HG03521 (cell line): Measurements from ENCODE around the gene CCDC28B.
A peak's percentile ranks its signal among the peaks of the same experiment; 100 is the strongest.

Experiments used
- ATAC-seq: cut with Tn5 transposase; IDR thresholded peaks from one replicate; pipeline ENCODE4 v1.9.1; 2021; ENCODE audit warnings: mild to moderate bottlenecking, moderate library complexity; ENCODE audit not compliant: unreplicated experiment

CCDC28B gene

GRCh38 chr1:32220746-32221580, 20.6 kb downstream of the CCDC28B start:
- ATAC-seq: no peak

GRCh38 chr1:32221581-32221979, 21.2 kb downstream of the CCDC28B start:
- ATAC-seq: no peak

GRCh38 chr1:32221980-32222755, 21.8 kb downstream of the CCDC28B start, which contains the start of the genes EIF3I and TMEM234:
EIF3I (plus strand) TSS chr1:32222407; CDS start chr1:32222442, 35 bp downstream.
TMEM234 (minus strand) TSS chr1:32222353; CDS start chr1:32222322, 31 bp downstream.
- peak; percentile 83 for ATAC-seq

GRCh38 chr1:32223683-32224082, 23.3 kb downstream of the CCDC28B start:
- no peak for ATAC-seq

DNA sequence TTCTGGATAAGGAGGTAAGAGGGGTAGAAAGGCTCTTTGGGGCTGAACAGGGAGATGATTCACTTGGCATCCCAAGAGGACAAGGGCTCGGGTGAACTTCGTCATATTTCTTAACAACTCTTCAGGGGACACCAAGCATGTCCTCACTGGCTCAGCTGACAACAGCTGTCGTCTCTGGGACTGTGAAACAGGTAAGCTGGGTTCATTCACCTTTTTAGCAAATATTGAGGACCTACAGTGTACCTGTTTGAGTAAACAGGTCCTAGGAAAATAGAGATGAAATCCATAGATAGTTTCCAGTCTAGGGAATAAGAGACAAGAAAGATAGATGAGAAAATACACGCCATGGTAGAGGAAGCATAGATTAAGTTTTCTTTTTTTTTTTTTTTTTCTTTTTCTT, 23.9 kb downstream of the CCDC28B start:
- ATAC-seq: no peak

DNA sequence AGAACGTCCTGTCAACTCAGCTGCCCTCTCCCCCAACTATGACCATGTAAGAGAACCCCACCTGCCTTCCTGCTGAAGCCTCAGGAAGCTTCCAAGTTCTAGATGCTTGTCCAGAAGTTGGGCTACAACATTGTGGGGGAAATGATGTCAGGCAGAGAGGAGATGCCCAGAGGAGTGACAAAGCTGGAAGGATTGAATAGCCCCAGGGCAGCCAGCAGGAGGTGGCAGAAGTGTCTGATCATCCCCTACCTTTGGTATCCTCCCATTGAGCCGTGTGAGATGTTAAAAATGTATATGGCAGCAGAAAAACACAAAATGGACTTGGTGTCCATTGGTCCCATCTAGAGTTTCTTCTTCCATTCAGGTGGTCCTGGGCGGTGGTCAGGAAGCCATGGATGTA, 28.4 kb downstream of the CCDC28B start:
- ATAC-seq: no peak

GRCh38 chr1:32231843-32232432, 31.5 kb downstream of the CCDC28B start:
- no peak for ATAC-seq

- ATAC-seq: no peak
Observed at GRCh38 chr1:32232558-32233304, 32.3 kb downstream of the CCDC28B start.

DNA sequence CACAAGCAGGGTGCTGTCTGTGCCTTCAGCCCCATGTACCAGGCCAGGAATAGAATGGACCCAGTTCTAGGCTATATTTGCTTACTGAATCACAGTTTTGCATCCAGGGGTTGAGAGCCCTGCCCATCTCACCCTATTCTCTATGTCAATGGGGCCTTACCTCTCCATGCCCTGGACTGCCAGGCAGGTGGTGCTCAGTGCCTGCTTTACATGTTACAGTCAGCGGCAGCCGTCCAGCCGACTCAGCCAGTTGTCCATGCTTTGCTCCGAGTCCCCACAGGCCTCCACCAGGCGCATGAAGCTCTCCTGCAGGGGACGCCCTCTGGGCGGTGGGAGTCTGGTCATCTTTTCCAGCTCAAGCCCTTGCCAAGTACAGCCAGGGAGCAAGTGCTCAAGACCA, 34.4 kb downstream of the CCDC28B start:
- ATAC-seq: no peak

GRCh38 chr1:32239337-32239736, 38.9 kb downstream of the CCDC28B start:
- no peak for ATAC-seq

GRCh38 chr1:32239790-32240139, 39.4 kb downstream of the CCDC28B start:
- no peak for ATAC-seq

DNA sequence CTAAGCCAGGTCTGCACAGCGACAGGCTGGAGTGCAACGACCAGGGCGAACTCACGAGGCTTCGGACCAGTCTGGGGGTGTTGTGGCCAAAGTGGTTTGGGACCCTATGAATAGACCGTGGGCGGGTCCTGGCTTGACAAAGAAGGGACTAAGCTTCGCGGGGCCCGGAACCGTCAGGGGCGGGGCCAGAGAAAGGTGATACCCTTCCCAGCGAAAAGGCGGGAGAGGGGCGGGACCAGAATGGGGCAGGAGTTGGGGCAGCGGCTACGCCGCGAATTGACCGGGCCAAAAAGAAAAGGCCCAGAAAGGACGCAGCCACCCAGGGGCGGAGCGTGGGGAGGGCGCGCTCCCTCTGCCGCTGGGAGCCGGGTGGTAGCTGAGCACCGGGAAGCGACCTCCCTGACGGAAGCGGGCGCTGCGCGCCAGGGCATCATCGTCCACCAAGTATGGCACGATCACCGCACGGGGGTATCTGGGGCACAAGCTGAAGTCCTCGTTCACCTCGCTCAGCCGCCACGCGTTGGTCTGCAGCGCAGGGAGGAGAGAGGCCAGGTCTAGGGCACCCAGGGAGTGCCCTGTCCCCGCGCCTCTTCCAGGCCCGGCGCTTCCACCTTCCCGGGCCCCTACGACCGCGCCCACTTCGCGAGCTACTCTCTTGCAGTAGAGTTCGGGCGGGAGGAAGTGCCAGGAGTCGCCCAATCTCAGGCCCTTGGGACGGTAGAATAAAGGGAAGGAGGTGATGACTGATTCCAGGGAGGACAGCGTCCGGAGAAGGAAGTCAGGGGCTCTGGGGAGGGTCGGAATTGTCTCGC, 40.0 kb downstream of the CCDC28B start:
- ATAC-seq: no peak

DNA sequence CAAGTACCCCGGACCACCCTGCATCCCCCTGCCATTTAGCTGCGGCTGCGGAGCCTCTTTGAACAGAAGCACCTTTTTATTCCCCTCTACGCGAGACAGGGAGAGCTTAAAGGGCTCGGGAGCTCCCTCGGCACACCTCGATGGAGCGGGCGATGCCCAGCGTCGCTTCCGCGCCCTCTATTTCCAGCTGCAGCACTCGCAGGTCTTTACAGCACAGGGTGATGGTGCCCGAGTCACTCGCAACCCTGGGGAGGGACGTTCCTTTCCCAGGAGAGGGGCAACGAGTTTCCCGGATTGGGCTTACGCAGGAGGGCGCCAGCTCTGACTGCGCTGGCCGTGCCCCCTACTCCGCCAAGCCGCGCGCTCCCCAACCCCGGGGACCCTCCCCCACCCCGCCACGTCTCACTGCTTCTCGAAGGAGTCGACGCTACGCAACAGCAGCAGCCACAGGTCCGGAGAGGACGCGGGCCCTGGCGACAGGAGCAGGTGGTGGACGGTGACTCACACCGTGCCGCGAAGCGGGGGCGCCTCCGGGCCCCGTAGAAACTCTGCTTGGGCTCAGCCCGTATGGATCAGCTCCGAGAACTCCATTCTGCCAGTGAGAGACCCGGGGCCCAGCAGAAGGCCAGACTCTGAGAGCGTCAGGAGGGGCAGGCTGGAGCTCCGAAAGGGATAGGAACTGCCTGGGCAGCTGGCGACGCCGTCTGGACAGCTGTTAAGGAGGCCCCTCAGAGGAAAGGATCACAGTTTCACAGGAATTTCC, 40.8 kb downstream of the CCDC28B start:
- ATAC-seq: no peak

GRCh38 chr1:32242341-32242851, 42.0 kb downstream of the CCDC28B start:
- ATAC-seq: no peak

DNA sequence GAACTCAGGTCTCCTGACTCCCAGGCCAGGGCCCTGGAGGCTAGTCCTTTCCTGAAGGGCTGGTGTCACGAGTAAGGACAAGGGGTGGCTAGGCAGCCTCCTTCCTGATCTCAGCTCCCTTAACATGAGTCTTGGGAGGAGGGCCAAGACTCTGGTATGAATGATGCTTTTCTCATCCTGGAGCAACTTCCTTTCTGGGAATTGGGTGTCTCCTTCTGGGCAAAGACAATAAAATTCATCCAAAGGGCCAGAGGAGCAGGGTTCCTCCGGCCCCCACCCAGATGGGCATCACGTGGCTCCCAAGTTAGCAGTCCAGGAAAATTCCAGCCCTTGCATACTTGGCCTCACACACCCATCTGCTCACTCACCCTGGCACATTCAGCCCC, 46.5 kb downstream of the CCDC28B start, which contains the start of gene FAM167B:
Gene FAM167B, plus strand, starts transcription at position 335 of the 386 bp plus-strand sequence. CDS start 200 bp downstream, outside the sequence.
- no peak for ATAC-seq

- no peak for ATAC-seq
Observed at GRCh38 chr1:32247452-32247851, 47.1 kb downstream of the CCDC28B start.

GRCh38 chr1:32247983-32248889, 47.8 kb downstream of the CCDC28B start:
- ATAC-seq: no peak
